Measurements from ENCODE around the gene SPRY2. TPM values are rescaled to one million over a fixed set of nuclear protein-coding genes. Genes with fewer than 3 reads are reported as not detected.

The SPRY2 gene
- total and polyA plus RNA-seq, 2 of the 8 experiments (the other 6 are each of a cell fraction or from before 2014, with no cell fraction given), result 37.7 to 37.9 TPM

DNA sequence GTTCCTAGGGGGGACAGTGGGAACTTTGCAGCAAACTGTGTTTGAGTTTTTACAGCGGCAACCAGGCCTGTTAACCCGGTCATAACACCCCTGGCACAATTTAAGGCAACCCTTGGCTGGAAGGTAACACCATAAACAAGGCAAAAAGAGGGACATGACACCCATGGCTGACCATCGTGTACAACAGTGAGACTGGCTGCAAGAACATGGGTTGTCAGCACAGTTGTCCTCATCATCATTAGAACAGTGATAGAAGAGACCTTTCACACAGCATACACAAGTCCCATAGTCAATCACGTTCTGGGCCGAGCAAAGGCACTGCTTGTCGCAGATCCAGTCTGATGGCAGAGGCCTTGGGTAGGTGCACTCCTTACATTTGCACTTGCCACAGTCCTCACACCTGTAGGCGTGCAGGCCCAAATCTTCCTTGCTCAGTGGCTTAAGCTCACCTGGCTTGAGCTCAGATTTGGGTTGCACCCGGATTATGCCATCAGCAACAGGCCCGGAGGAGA is 4.1 kb downstream of the SPRY2 start:
- H4K8ac ChIP-seq (ENCODE audit: extremely low read depth, insufficient read depth, low read length), result no peak overlapping the region
- no peak overlapping the region for H3K14ac ChIP-seq (ENCODE audit: insufficient read length)
- no peak for FAIRE-seq
- H2BK20ac ChIP-seq (ENCODE audit: low read length), result no peak overlapping the region
- ChIA-PET POLR2A (ENCODE audit: partially characterized antibody) (interaction anchor here (0.8 kb wide), 2 partner anchors 37 to 41 kb away, joined by 3 read pairs; no protein-coding TSS in a partner anchor), CTCF (ENCODE audit: partially characterized antibody) (interaction anchor here (0.9 to 1.1 kb wide), 2 partner anchors 13 to 27 kb away, joined by 3 read pairs; no protein-coding TSS in a partner anchor)
- no peak overlapping the region for H2AFZ ChIP-seq (ENCODE audit: low read length)
- no peaks in the 10 kb centered on the region for H3K9me3 ChIP-seq (ENCODE audit: insufficient read depth in 2 of 2, low read depth in 1 of 2, low read length in 1 of 2)
- no peaks in the 10 kb centered on the region for H3K27me3 ChIP-seq (replicated peaks in 1 of 4; ENCODE audit: control insufficient read depth in 3 of 4, extremely low read depth in 1 of 4, insufficient read depth in 3 of 4, low read length in 3 of 4)
- peaks cover 41 to 88% of the 10 kb centered on the region in 2 experiments for H3K79me2 ChIP-seq (ENCODE audit: control insufficient read depth in 1 of 2, insufficient read depth in 2 of 2, low read length in 2 of 2)
- no peak overlapping the region for H3K4ac ChIP-seq (replicated peaks; ENCODE audit: insufficient read length, low read depth, low read length)
- H4K20me1 ChIP-seq (replicated peaks in 1 of 2; ENCODE audit: control insufficient read depth in 1 of 2, insufficient read depth in 2 of 2, low read length in 2 of 2), result peaks cover 24 to 25% of the 10 kb centered on the region in 2 experiments
- TF ChIP-seq POLR2A (IDR thresholded peaks at IDR 0.05; ENCODE audit: control extremely low read depth in 1 of 2, low read depth in 2 of 2, low read length in 2 of 2) (no peak), SRF (IDR thresholded peaks at IDR 0.05; ENCODE audit: low read depth, low read length) (no peak)
- no peak overlapping the region for H4K91ac ChIP-seq (replicated peaks; ENCODE audit: insufficient read length, low read length)
- no peak overlapping the region for H3K18ac ChIP-seq (ENCODE audit: extremely low read depth, low read length)
- WGBS, 2 experiments (ENCODE audit: extremely low coverage in 1 of 2, insufficient coverage in 1 of 2, insufficient read length in 1 of 2, insufficient replicate concordance in 2 of 2, low coverage in 1 of 2, low lambda C conversion rate in 2 of 2, missing lambda C conversion rate in 1 of 2), result 90% methylated on average over 9 of the region's 9 CpGs; no CpG with 5 or more reads in 1 of the 2 experiments
- H3K4me2 ChIP-seq (ENCODE audit: insufficient read depth in 1 of 2, low read depth in 2 of 2, low read length in 2 of 2), result peak overlapping the region; percentile 70 to 74
- H3K79me1 ChIP-seq (ENCODE audit: low read depth, low read length), result 0 out of 2 replicates have a peak, but pooled peaks cover 4% of the 10 kb centered on the region
- H4K5ac ChIP-seq (ENCODE audit: insufficient read length, low read depth, low read length), result no peak overlapping the region
- H3K36me3 ChIP-seq (ENCODE audit: control insufficient read depth in 2 of 4, insufficient read depth in 4 of 4, low read length in 3 of 4), result peaks cover 3 to 46% (median 19%) of the 10 kb centered on the region in 4 experiments; a peak in 6 of 8 replicates
- H3K23ac ChIP-seq (ENCODE audit: insufficient read length), result no peak overlapping the region
- H3K4me3 ChIP-seq (ENCODE audit: extremely low read depth in 1 of 4, insufficient read depth in 2 of 4, low read depth in 3 of 4, low read length in 4 of 4), result peak overlapping the region in 3 of 4 experiments; percentile 2 to 100 (median 14); a peak in 5 of 8 replicates
- 0 out of 2 replicates have a peak overlapping the region, but pooled peaks have one; percentile 4 for H2BK5ac ChIP-seq (ENCODE audit: low read depth, low read length)
- H3K56ac ChIP-seq (replicated peaks; ENCODE audit: insufficient read length, low read depth, low read length), result no peak overlapping the region
- DNase-seq (ENCODE audit: low read depth in 1 of 2, low spot score in 2 of 2), result no peak
- H3K27ac ChIP-seq (ENCODE audit: low read depth, low read length), result peak overlapping the region; percentile 22; the same call in 1 of the 2 replicates
- peaks cover 5% of the 10 kb centered on the region; the same call in 1 of the 2 replicates for H3K23me2 ChIP-seq (ENCODE audit: low read depth, low read length)
- no peak overlapping the region for H2BK12ac ChIP-seq (ENCODE audit: low read depth, low read length)
- H3K9ac ChIP-seq (replicated peaks in 1 of 4; ENCODE audit: extremely low read depth in 1 of 4, low read depth in 3 of 4, low read length in 3 of 4), result peak overlapping the region in 1 of 4 experiments; percentile 39; a peak in 3 of 7 replicates
- no peak overlapping the region for H2BK120ac ChIP-seq (replicated peaks; ENCODE audit: low read depth, low read length)
- H3K4me1 ChIP-seq (replicated peaks in 1 of 4; ENCODE audit: control insufficient read depth in 3 of 4, insufficient read depth in 4 of 4, low read length in 3 of 4), result peaks cover 0 to 12% (median 6%) of the 10 kb centered on the region in 4 experiments; a peak in 6 of 7 replicates
- no peak overlapping the region for H2BK15ac ChIP-seq (ENCODE audit: low read length)
- no peak overlapping the region for H2AK5ac ChIP-seq (ENCODE audit: low read depth, low read length)

Measured in H1 (cell line).